ENCODE results near the gene POMGNT2.

The POMGNT2 gene

DNA sequence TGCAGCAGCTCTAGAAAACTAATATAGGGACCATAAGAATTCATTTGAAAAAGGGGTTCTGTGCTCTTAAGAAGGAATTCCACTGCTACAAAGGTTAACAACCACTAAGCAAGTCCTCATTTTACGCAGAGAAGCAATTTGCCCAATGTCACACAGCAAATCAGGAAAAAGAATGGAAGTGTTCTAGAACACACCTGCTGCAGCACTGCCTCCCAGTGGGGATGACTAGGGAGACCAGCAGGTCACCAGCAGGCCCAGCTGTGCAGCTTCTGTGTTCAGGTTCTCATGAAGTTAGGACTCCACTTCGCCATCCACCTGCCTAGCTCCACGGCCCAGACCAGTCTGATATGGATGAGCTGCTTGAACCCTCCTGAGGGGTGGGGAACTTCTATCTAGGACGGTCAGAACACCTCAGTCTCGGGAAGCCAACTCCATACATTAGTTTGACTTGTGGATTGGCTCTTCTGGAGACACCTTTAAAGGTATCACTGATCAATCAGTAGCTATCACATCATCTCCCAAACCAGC lies 18.6 kb downstream of the POMGNT2 start:
- no peak for DNase-seq (ENCODE audit: low read depth in 1 of 2, low spot score in 1 of 2)
- Histone ChIP-seq H3K27ac (replicated peaks) (no peak overlapping the region), H3K27me3 (ENCODE audit: insufficient read depth, poor library complexity, severe bottlenecking) (no peaks in the 10 kb centered on the region), H3K4me3 (replicated peaks; ENCODE audit: insufficient read depth, low read length) (no peak overlapping the region)
- TF ChIP-seq GABPA (IDR thresholded peaks at IDR 0.05; ENCODE audit: low read depth), result no peak
- TF ChIP-seq POLR2AphosphoS5 (IDR thresholded peaks at IDR 0.05; ENCODE audit: low read depth), result no peak
- no peak for TF ChIP-seq SPI1 (IDR thresholded peaks at IDR 0.05; ENCODE audit: borderline replicate concordance, low read depth)
- TF ChIP-seq CTCF (IDR thresholded peaks at IDR 0.05; ENCODE audit: insufficient read depth, low read length), result no peak
- no peak for TF ChIP-seq REST (IDR thresholded peaks at IDR 0.05; ENCODE audit: insufficient replicate concordance, low read depth)

DNA sequence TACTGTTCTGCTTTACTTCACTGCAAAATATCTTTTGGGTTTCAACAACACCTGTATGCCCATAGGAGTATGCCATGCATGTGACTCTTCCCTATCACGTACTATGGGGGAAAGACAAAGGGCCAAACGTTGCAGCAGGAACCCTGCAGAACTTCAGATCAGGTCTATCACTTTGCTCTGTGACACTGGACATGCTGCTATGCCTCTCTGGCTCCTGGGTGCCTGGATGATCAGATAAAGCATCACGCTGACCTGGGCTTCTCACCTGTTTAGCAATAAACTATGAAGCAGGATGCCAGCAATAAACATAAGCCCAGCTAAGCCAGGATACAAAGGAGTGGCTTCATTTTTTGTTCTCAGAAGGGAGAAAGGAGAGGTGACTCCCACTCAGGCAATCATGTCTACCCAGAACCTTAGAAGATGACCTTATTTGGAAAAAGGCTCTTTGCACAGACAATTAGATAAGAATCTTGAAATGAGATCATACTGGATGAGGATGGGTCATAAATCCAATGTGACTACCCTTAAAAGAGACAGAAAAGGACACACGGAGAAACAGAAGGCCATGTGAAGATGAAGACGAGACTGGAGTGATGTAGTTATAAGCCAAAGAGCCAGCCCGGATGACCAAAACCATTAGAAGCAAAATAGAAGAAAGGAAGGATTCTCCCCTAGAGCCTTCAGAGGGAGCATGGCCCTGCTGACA lies 19.3 kb downstream of the POMGNT2 start:
- no peak overlapping the region for H3K27ac ChIP-seq (replicated peaks)
- H3K4me3 ChIP-seq (replicated peaks; ENCODE audit: insufficient read depth, low read length), result no peak overlapping the region
- H3K27me3 ChIP-seq (ENCODE audit: insufficient read depth, poor library complexity, severe bottlenecking), result no peaks in the 10 kb centered on the region
- DNase-seq (ENCODE audit: low read depth in 1 of 2, low spot score in 1 of 2), result no peak
- no peak for TF ChIP-seq CTCF (IDR thresholded peaks at IDR 0.05; ENCODE audit: insufficient read depth, low read length)
- TF ChIP-seq POLR2AphosphoS5 (IDR thresholded peaks at IDR 0.05; ENCODE audit: low read depth), result no peak
- TF ChIP-seq REST (IDR thresholded peaks at IDR 0.05; ENCODE audit: insufficient replicate concordance, low read depth), result no peak
- no peak for TF ChIP-seq SPI1 (IDR thresholded peaks at IDR 0.05; ENCODE audit: borderline replicate concordance, low read depth)
- no peak for TF ChIP-seq GABPA (IDR thresholded peaks at IDR 0.05; ENCODE audit: low read depth)

GRCh38 chr3:43082457-43082856 lies 23.4 kb downstream of the POMGNT2 start:
- no peak for DNase-seq (ENCODE audit: low read depth in 1 of 2, low spot score in 1 of 2)
- Histone ChIP-seq H3K27ac (replicated peaks) (no peak overlapping the region), H3K4me3 (replicated peaks; ENCODE audit: insufficient read depth, low read length) (no peak overlapping the region), H3K27me3 (ENCODE audit: insufficient read depth, poor library complexity, severe bottlenecking) (no peaks in the 10 kb centered on the region)
- TF ChIP-seq SPI1 (IDR thresholded peaks at IDR 0.05; ENCODE audit: borderline replicate concordance, low read depth), result no peak
- TF ChIP-seq CTCF (IDR thresholded peaks at IDR 0.05; ENCODE audit: insufficient read depth, low read length), result no peak
- no peak for TF ChIP-seq POLR2AphosphoS5 (IDR thresholded peaks at IDR 0.05; ENCODE audit: low read depth)
- TF ChIP-seq REST (IDR thresholded peaks at IDR 0.05; ENCODE audit: insufficient replicate concordance, low read depth), result no peak
- no peak for TF ChIP-seq GABPA (IDR thresholded peaks at IDR 0.05; ENCODE audit: low read depth)
